HG03460 (cell line): ENCODE measurements around the gene MYEOV.

ENCODE experiments used
- ATAC-seq: cut with Tn5 transposase; IDR thresholded peaks from one replicate; pipeline ENCODE4 v1.9.1; 2021; ENCODE audit not compliant: unreplicated experiment

MYEOV gene

GRCh38 chr11:69286374-69287371 is 7.3 kb upstream of the MYEOV start:
- no peak for ATAC-seq

- ATAC-seq, result no peak
Measured at GRCh38 chr11:69287968-69288882, 5.7 kb upstream of the MYEOV start.

GRCh38 chr11:69288883-69289242 is 5.1 kb upstream of the MYEOV start:
- ATAC-seq, result no peak

GRCh38 chr11:69290806-69291205 is 3.1 kb upstream of the MYEOV start:
- no peak for ATAC-seq

- ATAC-seq, result no peak
Measured at GRCh38 chr11:69291459-69292110, 2.4 kb upstream of the MYEOV start.

GRCh38 chr11:69292221-69292648 is 1.7 kb upstream of the MYEOV start:
- no peak for ATAC-seq

GRCh38 chr11:69293087-69293486 is 868 bp upstream of the MYEOV start:
- no peak for ATAC-seq

- ATAC-seq, result no peak
Measured at GRCh38 chr11:69294571-69295078, 670 bp downstream of the MYEOV start.

GRCh38 chr11:69295079-69295994 is 1.4 kb downstream of the MYEOV start:
- no peak for ATAC-seq

GRCh38 chr11:69295995-69296889 is 2.3 kb downstream of the MYEOV start:
- ATAC-seq, result no peak

- peak; percentile 53 for ATAC-seq
Measured at GRCh38 chr11:69296890-69297786, 3.2 kb downstream of the MYEOV start.

GRCh38 chr11:69297787-69298266 is 3.9 kb downstream of the MYEOV start:
- peak; percentile 21 for ATAC-seq

- peak; percentile 44 for ATAC-seq
Measured at GRCh38 chr11:69298267-69299022, 4.5 kb downstream of the MYEOV start.

- ATAC-seq, result no peak
Measured at GRCh38 chr11:69299023-69299461, 5.1 kb downstream of the MYEOV start.

- ATAC-seq, result no peak
Measured at GRCh38 chr11:69299572-69299971, 5.6 kb downstream of the MYEOV start.

GRCh38 chr11:69300120-69301060 is 6.4 kb downstream of the MYEOV start:
- no peak for ATAC-seq
